Activated CD4-positive, alpha-beta T cell treated with anti-CD3 and anti-CD28 coated beads for 1 hour (primary cell): ENCODE measurements around the gene ASAP2.
"Not testable (repeated sequence)": the region's sequence is repeated elsewhere in the genome, so short reads cannot be mapped to it uniquely, and the experiment has no call there.

ENCODE experiments used
- DNase-seq: peaks from one replicate; pipeline ENCODE4 v3.0.0-alpha.2; 2020

Gene ASAP2

DNA sequence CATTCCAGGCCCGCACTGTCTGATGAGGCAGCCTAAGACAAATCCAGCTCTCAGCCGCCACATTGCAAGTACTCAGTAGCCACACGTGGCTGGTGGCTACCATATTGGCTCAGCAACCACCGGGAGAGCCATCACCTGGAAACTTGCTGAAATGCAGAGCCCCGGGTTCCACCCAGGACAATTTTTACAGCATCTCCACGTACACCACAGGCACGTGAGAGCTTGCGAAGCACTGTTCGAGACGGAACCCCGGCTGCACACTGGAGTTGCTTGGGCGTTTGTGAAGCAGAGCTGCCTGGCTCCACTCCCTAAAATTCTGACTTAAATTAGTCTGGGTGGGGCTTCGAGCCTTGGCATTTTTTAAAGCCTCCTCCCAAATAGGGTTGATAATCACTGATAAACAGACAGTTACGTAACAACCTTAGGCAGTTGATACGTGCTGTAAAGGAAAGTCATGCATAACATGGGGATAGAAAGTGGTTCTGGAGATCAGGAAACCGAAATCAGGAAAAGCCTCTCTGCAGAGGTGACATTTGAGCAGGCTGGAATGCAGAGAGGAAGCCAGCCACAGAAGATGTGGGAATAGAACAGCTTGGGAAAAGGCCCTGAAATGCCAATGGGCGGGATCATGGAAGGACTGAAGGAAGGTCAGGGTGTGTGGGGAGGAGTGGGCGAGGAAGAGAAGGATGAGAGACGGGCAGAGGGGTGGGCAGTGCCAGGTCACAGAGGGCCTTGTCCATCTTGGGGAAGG lies 6.2 kb downstream of the ASAP2 start:
- DNase-seq, result no peak

DNA sequence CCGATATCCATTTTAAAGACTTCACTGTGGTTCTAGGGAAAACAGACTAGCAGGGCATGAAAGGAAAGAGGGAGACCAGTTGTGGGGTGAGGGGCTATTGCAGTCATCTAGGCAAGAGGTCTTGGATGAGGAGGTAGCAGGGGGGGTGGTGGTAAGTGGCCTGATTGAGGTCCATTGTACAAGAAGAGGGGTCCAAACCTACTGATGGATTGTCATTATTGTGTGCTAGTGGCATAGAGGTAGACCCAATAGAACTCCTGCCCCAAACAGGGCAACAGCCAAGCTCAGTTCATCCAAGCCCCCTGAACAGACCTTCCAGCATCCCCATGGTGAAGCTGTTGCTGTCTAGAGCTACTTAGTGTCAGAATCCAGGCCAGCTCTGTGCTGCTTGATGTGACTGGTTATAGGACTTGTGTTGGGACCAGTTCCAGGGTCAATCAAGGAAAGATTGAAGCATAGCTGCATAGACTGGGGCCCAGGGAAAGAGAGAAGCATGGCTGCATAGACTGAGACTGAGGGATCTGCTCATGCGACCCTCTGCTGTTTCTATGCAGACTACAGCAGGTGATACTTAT lies 7.0 kb downstream of the ASAP2 start:
- no peak for DNase-seq

DNA sequence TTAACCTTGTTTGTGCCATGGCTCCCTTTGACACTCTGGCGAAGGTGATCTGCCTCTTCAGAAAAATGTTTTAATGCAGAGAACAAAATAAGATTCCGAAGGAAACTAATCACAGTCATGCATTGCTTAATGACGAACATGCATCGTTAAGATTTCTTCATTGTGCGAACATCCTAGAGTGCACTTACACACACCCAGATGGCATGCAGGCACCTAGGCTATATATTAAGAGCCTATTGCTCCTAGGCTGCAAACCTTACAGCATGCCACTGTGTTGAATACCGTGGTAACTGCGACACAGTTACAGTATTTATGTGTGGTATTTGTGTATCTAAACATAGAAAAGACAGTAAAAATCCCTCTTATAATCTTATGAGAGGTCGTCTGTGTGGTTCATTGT lies 8.3 kb downstream of the ASAP2 start:
- DNase-seq, result no peak

DNA sequence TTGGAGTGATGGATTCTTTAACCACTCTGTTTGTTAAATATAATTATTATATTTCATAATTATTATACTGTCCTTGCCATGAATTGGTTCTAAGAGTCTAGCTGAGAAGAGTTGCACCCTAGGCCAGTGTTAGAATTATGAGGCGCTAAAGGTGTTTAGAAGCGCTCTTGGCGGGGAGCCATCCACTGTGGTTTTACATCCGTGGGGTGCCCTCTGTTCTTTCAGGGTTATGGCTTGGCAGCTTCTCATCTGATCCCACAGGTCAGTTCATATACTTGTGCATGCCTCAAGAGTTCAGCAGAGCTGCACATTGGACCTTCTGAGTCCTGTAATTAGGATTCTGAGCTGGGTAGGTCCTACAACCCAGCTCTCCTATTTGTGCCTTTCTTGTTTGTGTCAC lies 9.1 kb downstream of the ASAP2 start:
- DNase-seq, result no peak

DNA sequence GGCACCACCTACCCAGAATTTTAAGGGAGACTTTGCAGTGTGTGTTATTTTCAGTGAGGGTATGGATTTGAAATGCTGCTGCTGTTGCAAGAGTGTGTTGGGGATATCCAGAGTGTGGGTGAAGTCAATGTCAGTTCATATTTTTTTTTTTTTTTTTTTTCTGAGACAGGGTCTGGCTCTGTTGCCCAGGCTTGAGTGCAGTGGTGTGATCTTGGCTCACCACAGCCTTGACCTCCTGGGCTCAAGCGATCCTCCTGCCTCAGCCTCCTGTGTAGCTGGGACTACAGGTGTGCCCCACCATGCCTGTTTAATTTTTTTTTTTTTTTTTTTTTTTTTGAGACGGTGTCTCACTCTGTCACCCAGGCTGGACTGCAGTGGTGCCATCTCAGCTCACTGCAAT lies 9.5 kb downstream of the ASAP2 start:
- DNase-seq, result not testable (repeated sequence)

DNA sequence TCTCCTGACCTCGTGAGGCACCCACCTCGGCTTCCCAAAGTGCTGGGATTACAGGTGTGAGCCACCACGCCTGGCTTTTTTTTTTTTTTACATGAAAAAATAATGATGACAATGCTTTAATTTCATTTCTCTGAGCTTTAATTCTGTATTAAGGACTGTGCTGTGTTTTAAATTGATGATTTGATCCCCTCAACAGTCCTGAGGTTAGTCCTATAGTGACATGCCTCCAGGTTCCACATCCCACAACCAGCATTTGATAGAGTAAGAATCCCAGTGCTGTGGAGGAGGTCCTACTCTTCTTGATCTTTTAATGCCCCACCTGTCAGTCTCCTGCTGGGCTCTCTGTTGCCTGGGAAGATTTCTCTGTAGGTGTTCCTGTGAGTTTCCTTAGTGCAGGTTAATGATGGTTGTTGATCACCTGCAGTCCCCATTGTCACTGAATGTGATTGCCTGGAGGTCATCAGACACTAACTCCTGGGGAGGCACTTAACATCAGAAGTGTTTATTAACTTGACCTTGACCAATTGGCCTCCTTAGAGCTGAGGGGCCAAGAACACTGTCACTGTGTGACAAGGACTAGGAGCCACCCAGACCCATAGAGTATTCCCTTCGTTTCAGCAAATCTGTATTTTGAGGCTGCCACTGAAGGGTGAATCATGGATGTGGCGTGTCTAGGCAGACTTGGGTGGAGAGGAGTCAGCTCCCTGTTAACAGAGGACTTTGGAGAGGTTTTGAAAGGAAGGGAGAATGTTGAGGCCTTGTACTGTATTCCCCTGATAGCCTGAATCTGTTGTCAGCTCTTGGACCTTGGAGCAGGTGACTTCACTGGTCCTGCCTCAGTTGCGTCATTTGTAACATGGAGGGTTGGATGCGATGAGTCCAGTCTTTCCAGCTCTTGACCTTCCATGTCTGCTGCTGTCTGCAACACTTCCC lies 11.5 kb downstream of the ASAP2 start:
- no peak for DNase-seq

DNA sequence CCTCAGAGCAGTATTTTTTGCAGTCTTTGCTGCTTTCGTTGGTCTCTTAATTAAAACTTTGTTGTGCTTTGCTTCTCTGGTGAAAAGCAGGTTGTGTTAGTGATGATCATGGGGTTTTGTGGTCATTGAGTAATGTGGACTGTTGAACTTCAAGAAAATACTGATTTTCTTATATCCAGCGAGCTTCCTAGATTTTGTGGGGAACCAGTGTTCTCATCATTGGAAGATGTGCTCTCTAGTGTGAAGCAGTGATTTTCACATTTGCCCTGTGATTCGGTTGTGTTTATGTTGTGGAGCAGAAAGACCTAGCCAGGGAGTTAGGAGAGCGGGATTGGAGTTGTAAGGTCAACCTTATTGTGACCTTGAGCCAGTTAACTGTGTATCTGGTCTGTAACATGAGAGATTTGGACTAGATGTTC lies 12.4 kb downstream of the ASAP2 start:
- no peak for DNase-seq

DNA sequence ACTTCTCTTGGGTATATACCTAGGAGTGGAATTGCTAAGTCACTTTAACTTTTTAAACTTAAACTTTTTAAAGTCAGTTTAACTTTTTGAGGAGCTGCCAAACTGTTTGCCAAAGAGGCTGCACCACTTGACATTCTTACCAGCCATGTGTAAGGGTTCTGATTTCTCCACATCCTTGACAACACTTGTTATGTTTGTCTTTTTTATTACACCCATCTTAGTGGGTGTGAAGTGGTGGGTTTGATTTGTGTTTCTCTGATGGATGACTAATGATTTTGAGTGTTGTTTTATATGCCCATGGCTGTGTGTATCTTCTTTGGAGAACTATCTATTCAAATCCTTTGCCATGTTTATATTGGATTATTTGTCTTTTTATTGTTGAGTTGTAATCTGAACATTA lies 13.6 kb downstream of the ASAP2 start:
- no peak for DNase-seq

DNA sequence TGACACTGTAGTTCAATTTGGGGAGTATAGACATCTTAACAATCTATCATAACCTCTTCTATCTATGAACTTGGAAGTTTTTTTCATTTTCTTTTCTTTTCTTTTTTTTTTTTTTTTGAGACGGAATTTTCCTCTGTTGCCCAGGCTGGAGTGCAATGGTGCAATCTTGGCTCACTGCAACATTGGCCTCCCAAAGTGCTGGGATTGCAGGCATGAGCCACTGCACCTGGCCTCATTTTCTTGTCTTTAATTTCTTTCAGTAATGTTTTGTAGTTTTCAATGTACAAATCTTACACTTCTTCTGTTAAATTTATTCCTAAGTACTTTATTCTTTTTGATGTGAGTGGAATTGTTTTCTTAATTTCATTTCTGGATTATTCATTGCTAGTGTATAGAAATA lies 14.6 kb downstream of the ASAP2 start:
- DNase-seq, result no peak

DNA sequence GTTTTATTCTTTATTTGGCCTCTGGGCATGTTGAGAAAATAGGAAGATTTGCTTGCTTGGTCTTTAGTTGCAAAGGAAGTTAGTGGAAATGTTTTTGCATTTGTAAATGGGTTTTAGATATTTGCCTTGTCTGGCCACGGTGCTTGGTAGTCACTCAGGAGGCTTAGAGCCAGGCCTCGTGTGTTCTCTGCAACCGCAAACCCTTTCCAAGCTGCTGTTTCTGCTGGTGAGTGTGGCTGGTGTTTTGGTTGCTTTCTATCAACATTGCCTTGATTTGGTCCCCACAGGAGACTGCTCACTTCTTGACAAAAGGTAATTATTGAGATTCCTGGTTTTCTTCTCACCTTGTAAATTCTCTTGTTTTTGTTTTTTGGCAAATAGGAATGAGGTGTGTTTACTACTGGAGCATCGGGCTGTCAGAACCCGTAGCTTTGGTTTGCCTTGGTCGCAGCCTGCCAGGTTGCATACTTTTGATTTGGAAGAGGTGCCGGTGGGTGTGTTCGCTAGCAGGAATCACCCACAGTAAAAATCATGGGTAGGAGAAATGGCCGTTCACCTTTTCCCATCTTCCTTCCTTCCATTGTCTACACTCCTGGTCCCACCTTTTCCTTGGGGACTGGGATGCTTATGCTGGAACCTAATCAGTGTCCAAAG lies 15.8 kb downstream of the ASAP2 start:
- no peak for DNase-seq

DNA sequence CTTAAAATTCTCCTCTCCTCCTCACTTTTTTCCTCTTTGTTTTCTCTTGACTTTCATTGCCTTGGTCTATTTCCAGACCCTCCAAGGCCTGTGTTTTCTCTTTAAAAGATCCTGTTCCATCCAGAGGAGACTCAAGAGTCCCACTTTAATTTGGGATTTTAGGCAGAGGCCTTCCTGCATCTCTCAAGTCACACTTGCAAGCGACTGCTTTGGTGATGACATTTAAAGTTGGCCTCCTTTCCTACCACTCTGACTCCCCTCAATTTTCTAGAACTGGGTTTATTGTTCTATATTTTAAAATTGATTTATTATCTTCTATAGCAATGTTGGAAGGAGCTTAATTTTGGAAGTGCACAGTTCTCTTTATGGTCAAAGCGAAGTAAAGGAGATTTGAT lies 16.3 kb downstream of the ASAP2 start:
- no peak for DNase-seq

DNA sequence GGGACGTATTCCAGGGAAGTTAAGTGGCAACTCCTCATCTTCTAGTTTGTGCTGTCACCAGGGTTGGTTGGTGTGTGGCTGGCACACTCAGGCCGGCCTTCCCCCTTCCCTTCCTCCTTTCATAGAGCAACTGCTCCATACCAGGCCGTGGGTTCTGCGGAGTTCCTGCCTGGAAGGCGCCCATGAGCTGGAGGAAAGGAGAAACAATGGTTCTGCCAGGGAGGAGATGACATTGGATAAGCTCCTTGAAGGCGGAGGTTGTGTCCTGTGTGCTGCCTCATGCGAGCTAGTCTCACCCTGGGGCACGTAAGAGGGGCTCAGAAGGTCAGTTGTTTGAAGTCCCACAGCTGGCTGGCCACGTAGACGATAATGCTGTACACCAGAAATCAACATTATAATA lies 19.2 kb downstream of the ASAP2 start:
- DNase-seq, result no peak

DNA sequence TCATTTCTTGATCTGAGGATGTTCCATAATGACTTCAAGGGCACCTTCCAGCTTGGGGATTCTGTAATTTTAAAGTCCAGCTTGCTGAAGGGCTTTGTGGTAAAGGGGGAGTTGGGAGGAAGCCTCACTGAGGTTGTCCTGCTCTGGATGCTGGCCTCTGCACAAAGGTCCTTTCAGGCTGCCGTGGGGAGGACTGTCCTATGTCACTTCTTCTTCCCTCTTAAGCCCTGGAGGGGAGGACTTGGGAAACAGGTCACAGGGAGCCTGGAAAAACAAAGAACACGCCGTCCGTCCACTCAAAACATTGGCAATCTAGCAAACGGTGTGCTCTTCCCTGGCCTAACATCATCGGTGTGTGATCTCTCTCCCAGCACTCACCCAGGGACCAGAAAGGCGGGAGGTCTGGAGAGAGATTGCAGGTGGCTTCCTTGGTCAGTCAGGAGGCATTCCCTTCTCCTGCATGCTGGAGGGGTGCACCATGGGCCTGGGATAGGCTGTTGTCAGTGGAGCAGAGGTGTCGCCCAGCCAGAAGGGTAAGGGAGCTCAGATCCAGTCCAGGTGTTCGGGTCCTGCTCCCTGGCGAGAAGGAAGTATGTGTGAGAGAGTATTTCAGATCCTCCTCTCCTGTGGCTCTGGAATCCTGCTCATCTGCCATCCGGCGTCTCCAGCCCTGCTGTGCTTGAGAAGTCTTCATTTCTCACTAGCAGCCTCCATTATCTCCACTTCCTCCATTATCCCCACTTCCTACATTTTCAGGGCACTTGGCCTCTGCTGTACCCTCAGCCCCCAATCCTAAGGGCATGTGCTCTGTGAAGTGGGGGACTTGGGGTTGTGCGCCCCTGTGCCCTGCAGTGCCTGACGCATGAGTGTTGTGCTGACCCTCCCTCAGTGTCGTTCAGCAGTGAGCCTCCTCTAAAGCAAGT lies 20.1 kb downstream of the ASAP2 start:
- no peak for DNase-seq

DNA sequence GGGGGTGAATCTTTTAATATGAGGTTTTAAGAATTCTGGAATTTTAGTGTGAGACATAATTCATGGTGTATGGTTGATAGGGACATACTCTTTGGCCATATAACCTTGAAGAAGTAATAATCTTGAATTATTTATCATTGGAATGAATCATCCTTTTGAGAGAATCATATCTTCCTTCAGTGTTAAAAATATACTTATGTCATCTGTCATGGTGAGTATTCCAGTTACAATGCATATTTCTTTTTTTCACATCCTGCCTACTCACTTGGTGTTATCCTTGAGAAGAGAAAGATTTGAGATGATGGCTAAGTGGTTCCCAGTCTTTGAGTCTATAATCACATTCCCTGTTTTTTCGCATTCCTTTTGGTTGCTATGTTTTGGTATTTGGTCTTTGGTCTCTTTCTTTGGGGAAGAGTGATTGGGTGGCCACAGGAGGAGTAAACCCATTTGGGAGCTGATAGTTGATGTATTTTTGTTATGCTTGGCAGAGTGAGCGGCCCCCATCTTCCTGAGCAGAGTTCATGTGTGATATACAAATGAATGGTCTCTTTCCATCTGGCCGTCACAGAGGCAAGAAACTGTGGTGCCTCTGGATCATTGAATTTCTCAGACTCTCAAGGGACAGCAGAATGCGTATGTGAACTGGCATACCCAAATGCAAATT lies 21.6 kb downstream of the ASAP2 start:
- DNase-seq, result no peak

DNA sequence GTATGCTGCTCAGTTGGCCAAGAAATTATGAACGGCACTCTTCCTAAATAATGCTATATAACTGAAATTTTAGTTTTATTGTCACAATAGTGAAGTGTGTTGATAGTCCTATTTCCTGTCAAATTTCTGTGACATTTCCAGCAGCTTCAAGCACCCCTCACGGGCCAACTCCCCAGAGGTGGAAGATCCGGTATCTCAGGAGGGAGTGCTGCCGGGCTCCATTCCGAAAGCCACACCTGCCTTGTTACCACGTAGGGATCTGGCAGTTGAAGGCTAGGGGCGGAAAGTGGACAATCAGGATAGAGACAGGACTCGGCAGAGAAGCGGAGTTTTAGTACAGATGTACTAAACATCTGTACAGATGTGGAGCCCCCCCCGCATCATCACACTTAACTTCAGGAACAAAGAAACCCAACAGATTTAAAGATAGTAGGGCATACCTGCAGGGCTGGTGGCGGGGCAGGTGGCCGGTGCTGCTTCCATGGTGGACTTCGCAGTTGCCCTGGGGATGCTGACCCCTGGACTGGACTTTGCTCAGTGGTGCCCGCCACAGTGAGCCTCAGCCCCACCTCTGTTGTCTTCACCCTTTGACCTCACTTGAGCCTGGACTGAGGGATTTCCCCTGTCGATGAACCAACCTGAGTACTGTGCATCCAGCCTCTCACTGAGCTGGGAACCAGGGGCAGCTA lies 22.3 kb downstream of the ASAP2 start:
- DNase-seq, result no peak

DNA sequence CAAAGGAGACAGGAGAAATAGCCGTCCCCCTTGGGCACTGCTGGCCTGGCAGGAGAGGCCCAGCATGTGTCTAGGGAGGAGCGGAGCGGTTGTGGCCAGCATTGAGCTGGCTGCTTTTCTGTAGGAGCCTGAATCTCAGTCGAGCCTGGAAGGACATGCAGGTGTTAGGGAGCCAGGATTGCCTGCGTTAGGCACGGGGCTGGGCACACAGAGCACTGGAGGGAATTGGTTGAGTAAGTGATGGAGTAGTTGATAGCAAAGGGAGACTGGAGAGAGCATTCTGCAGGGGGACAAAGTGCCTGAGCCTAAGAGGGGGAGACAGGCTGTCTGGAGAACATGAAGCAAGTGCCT lies 22.8 kb downstream of the ASAP2 start:
- no peak for DNase-seq

DNA sequence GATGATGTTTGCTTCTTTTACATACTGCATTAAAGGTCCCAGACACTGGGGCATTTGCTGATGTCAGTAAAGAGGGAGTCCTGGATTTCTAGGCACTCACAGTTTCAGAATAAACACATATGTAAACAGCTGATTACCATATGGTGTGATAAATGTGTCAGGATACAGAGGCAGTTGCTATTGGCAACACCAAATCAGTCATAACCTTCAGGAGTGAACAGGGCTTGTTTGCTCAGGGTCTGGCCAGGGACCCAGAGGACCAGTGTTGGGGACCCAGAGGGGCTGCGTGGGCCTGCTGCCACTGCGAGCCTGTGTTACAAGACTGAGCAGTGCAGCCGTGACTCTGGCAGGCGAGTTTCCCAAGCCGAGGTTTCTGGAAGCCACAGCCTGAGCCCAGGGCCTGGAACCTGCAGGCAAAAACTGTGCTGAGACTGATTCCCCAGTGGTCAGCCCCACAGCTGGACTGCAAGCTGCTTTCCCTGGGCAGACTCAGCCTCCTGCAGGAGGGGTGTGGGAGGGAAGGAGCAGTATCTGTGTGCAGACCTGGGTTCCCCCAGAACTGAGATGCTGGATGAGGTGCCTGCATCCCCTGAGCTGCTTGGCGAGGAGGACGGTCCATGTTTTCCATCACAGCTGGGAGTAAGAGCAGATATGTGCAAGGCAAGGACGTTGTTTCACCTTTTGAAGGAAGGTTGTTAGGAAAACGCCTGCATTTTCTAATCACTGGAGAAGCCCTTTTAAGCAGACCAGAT lies 23.6 kb downstream of the ASAP2 start:
- no peak for DNase-seq

DNA sequence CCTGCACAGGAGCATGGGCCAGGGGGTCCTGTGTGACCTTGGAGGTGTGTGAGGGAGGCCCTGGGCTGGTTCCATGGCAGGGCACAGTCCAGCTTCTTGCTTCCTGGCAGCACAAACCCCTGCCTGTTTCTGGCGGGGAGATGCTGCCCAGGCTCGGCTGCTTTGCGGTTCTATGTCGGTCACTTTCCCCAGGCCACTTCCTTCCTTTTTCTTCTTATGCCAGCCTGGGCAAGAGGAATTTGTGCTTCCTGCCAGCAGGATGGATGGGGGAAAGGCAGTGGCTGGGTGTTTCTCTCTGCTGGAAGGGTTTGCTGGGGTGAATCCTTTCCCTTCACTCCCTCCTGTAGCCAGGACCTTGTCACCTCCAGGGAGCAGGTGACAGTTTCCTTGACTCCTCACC lies 24.3 kb downstream of the ASAP2 start:
- no peak for DNase-seq

DNA sequence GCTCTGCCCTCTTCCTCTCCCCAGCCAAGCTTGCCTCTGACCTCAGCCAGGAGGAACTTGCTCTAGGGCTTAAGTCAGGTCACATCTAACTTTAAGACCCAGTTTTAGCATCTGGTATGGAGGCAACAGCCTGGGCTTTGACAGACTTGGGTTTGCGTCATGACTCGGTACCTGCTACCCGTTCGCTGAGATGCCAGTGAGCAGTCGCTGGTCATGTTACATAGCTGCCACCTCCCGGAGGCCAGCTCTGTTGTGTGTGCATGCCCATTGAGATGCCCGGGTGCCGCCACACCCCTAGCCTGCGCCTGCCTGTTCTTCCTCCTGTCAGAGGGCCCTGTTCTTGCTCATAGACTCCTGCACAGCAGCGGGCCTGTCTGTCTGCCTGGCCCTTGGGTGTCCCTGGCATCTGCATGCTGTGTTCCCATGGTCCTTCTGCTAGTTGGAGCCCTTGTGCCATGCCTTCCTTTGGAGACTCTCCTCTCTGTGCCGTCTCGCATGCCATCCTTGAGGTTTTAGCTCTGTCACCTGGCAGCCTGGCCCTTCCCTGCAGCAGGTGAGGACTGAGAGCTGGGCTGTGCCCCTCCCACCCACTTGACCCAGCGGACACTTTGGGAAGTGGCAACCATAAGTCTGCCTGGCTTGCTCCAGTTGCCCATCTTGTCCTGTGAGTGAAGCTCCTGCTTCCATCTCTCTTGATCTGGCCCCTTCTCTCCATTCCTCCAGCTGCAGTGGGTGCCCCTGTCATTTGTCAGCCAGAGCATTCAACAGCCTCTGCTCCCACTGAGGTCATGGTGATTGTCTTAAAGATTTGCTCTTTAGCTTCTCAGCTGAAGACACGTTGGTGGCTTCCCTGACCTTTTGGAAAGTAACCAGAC lies 24.9 kb downstream of the ASAP2 start:
- DNase-seq, result no peak

DNA sequence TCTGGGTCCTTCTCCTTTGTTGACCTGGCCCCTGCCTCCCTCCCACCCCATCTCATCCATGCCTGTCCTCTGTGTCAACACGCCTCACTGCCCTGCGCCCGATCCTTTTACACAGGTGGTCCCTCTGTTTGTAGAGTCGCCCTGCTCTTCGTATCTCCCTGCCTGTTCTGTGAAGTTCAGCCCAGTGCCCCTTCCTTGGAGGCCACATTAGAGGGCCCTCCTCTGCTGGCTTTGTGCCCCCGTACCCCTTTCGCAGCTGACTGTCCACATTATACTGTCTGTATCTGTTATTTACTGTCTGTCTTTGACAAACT lies 25.5 kb downstream of the ASAP2 start:
- DNase-seq, result no peak
